ENCODE data around the gene TNNT1. TPM values are rescaled to one million over a fixed set of nuclear protein-coding genes. Genes with fewer than 3 reads are reported as not detected.

Gene TNNT1
- total RNA-seq, 1 donor from 2014 or later: 24.4 TPM

- no peak for TF ChIP-seq CTCF (conservative IDR thresholded peaks at IDR 0.05; ENCODE audit: low read depth, low read length)
- DNase-seq (ENCODE audit: low read depth): no peak
- H3K4me3 ChIP-seq (ENCODE audit: low read depth, low read length): no peak overlapping the region
Measured at GRCh38 chr19:55091955-55092354, 57.1 kb downstream of the TNNT1 start.

GRCh38 chr19:55091126-55091910 is 57.7 kb downstream of the TNNT1 start:
- DNase-seq (ENCODE audit: low read depth): no peak
- no peak overlapping the region for H3K4me3 ChIP-seq (ENCODE audit: low read depth, low read length)
- no peak for TF ChIP-seq CTCF (conservative IDR thresholded peaks at IDR 0.05; ENCODE audit: low read depth, low read length)

DNA sequence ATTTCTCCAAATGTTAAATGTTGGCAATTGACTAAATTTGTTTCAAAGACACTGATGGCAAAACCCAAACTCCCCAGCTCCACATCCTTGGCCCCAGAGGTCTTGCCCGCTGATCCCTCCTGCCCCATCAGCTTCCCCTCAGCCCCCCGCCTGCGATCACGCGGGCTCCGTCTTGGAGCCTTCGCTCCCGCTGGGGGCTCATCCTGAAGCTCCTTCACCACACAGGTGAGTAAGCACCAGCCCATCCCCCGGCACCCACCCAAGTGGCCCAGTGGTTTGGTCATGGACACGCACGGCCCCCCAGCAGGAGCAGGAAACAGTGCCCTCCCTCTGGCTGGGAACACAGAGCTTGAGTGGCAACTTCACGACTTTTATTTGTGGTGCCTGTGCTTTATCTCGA is 58.4 kb downstream of the TNNT1 start:
- TF ChIP-seq CTCF (conservative IDR thresholded peaks at IDR 0.05; ENCODE audit: low read depth, low read length): no peak
- H3K4me3 ChIP-seq (ENCODE audit: low read depth, low read length): no peak overlapping the region
- no peak for DNase-seq (ENCODE audit: low read depth)

DNA sequence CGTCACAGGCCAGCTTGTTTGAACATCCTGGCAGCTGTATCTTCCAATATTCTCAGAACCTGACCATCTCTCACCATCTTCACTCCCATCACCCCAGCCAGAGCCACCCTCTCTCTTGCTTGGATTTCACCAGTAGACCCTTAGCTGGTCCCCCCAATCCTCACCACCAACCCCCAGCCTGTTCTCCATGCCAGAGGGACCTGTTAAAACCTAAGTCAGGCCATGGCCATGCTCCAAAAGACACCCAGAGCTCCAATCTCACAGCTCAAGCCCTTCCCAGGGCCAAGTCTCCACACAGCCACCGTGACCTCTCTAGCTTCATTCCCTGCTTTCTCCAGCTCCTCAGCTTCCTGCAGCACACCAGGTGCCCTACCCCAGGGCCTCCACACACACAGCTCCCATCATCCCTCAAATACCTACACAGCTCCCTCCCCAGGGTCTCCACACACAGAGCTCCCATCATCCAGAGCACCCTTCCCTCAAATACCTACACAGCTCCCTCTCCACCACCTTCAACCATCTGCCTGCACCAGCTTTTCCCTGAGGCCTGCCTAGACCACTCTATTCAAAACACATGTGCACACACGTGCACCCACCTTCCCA is 59.6 kb downstream of the TNNT1 start:
- DNase-seq (ENCODE audit: low read depth): no peak
- TF ChIP-seq CTCF (conservative IDR thresholded peaks at IDR 0.05; ENCODE audit: low read depth, low read length): no peak
- H3K4me3 ChIP-seq (ENCODE audit: low read depth, low read length): no peak overlapping the region

DNA sequence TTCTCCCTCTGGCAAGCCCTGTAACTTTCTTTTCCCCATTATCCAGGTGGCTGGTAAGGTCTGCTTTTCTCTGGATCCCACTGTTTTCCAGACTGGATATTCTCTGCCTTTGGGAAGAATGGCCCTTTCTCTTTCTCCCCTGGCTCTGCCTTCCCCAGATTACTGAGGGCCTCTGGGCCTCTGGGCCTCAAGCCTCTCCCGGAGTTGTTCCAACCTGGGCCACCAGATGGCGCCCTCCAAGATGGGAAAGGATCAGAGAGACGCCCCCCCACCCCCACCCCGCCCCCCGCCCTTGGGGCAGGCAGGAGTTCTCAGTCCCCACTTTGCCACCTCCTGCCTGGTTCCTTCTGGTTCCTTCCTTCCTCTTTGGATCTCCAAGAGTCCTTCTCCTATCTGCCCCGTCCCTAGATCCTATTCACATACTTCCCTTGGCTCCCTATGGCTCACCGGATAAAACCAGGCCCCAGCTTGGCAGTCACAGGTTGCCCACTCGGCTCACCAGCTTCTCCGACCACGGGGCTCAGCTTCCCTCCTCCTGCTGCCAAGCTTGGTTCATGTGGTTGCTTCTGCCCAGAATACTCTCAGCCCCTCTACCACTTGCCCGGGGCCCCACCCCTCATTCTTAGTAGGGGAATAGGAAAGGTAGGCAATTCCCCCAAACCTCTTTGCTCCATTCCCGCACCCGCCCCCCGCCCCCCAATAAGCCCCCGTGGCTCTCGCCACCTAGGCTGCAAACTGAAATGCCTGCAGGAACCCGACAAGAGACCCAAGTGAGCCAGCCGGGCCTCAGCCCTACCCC is 60.3 kb downstream of the TNNT1 start:
- H3K4me3 ChIP-seq (ENCODE audit: low read depth, low read length): no peak overlapping the region
- peak; percentile 61 for TF ChIP-seq CTCF (conservative IDR thresholded peaks at IDR 0.05; ENCODE audit: low read depth, low read length)
- no peak for DNase-seq (ENCODE audit: low read depth)

- no peak for DNase-seq (ENCODE audit: low read depth)
- no peak for TF ChIP-seq CTCF (conservative IDR thresholded peaks at IDR 0.05; ENCODE audit: low read depth, low read length)
- H3K4me3 ChIP-seq (ENCODE audit: low read depth, low read length): no peak overlapping the region
Measured at GRCh38 chr19:55088021-55088451, 61.0 kb downstream of the TNNT1 start.
